ENCODE measurements around the gene HNRNPL. TPM values are rescaled to one million over a fixed set of nuclear protein-coding genes. Genes with fewer than 3 reads are reported as not detected.
A peak's percentile ranks its signal among the peaks of the same experiment; 100 is the strongest.

HNRNPL gene
- total and polyA plus RNA-seq, 9 of the 15 experiments (the other 6 are each of a cell fraction or from before 2014, with no cell fraction given), result 39.5 to 610 (median 299) TPM

DNA sequence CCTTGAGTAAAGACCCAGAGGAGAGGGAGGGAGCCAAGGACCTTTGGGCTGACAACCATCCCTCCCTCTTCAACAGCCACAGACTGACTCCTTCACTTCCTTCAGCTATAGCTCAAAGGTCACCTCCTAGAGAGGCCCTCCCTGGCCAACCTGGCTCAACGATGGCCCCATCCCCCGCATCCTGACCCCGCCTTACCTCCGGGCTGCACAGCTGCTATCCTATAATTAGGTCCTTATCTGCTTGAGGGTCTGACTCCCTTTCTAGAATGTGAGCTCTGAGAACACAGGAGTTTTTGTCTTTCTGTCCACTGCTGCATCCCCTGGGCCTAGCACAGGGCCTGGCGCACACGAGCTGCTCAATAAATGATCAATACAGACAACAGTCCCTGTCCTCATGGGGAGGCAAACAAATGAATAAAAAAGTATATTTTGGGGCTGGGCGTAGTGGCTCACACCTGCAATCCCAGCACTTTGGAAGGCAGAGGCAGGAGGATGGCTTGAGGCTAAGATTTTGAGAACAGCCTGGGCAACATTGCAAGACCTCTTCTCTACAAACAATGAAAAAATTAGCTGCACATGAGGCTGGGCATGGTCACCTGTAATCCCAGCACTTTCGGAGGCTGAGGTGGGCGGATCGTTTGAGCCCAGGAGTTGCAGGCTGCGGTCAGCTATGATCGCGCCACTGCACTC, 30.4 kb downstream of the HNRNPL start (continued):
- TF ChIP-seq FOXA3 (CRISPR knock-in tag; conservative IDR thresholded peaks at IDR 0.05 in 1 of 2, IDR thresholded peaks at IDR 0.05 in 1 of 2) (no peak), TEAD2 (tag; IDR thresholded peaks at IDR 0.05) (no peak), CGGBP1 (CRISPR knock-in tag; IDR thresholded peaks at IDR 0.05) (no peak), SAFB (IDR thresholded peaks at IDR 0.05; ENCODE audit: borderline replicate concordance, low read depth, low read length) (no peak), MEF2A (IDR thresholded peaks at IDR 0.05; ENCODE audit: control insufficient read depth, low read depth, low read length) (peak; percentile 98), ARID2 (IDR thresholded peaks at IDR 0.05) (no peak), ZNF165 (CRISPR knock-in tag; IDR thresholded peaks at IDR 0.05; ENCODE audit: borderline replicate concordance) (no peak), KLF1 (tag; IDR thresholded peaks at IDR 0.05) (no peak), KAT2B (IDR thresholded peaks at IDR 0.05; ENCODE audit: low read depth, low read length) (no peak), NONO (IDR thresholded peaks at IDR 0.05; ENCODE audit: low read depth in 2 of 2, low read length in 1 of 2) (no peak), TEAD1 (CRISPR knock-in tag; IDR thresholded peaks at IDR 0.05) (no peak), SP2 (IDR thresholded peaks at IDR 0.05; ENCODE audit: extremely low read depth, low read depth, low read length, poor library complexity, severe bottlenecking) (no peak), ZNF445 (CRISPR knock-in tag; IDR thresholded peaks at IDR 0.05; ENCODE audit: low read depth) (no peak), SMAD3 (CRISPR knock-in tag; conservative IDR thresholded peaks at IDR 0.05) (no peak), HOXB6 (CRISPR knock-in tag; IDR thresholded peaks at IDR 0.05; ENCODE audit: borderline replicate concordance) (no peak), TAL1 (IDR thresholded peaks at IDR 0.05) (peak; percentile 59), NR3C1 (CRISPR knock-in tag; IDR thresholded peaks at IDR 0.05) (no peak), CEBPB (tag; IDR thresholded peaks at IDR 0.05) (no peak), SNIP1 (IDR thresholded peaks at IDR 0.05; ENCODE audit: low read depth) (no peak), CBX2 (IDR thresholded peaks at IDR 0.05; ENCODE audit: insufficient read depth, low read length, poor library complexity, severe bottlenecking) (no peak)
- TF ChIP-seq, protein P1, sequence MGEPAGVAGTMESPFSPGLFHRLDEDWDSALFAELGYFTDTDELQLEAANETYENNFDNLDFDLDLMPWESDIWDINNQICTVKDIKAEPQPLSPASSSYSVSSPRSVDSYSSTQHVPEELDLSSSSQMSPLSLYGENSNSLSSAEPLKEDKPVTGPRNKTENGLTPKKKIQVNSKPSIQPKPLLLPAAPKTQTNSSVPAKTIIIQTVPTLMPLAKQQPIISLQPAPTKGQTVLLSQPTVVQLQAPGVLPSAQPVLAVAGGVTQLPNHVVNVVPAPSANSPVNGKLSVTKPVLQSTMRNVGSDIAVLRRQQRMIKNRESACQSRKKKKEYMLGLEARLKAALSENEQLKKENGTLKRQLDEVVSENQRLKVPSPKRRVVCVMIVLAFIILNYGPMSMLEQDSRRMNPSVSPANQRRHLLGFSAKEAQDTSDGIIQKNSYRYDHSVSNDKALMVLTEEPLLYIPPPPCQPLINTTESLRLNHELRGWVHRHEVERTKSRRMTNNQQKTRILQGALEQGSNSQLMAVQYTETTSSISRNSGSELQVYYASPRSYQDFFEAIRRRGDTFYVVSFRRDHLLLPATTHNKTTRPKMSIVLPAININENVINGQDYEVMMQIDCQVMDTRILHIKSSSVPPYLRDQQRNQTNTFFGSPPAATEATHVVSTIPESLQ (CRISPR knock-in tag; IDR thresholded peaks at IDR 0.05), result no peak
- TF ChIP-seq, protein P2, sequence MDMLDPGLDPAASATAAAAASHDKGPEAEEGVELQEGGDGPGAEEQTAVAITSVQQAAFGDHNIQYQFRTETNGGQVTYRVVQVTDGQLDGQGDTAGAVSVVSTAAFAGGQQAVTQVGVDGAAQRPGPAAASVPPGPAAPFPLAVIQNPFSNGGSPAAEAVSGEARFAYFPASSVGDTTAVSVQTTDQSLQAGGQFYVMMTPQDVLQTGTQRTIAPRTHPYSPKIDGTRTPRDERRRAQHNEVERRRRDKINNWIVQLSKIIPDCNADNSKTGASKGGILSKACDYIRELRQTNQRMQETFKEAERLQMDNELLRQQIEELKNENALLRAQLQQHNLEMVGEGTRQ (CRISPR knock-in tag; IDR thresholded peaks at IDR 0.05), result no peak
- TF ChIP-seq, protein P3, sequence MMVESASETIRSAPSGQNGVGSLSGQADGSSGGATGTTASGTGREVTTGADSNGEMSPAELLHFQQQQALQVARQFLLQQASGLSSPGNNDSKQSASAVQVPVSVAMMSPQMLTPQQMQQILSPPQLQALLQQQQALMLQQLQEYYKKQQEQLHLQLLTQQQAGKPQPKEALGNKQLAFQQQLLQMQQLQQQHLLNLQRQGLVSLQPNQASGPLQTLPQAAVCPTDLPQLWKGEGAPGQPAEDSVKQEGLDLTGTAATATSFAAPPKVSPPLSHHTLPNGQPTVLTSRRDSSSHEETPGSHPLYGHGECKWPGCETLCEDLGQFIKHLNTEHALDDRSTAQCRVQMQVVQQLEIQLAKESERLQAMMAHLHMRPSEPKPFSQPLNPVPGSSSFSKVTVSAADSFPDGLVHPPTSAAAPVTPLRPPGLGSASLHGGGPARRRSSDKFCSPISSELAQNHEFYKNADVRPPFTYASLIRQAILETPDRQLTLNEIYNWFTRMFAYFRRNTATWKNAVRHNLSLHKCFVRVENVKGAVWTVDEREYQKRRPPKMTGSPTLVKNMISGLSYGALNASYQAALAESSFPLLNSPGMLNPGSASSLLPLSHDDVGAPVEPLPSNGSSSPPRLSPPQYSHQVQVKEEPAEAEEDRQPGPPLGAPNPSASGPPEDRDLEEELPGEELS (CRISPR knock-in tag; IDR thresholded peaks at IDR 0.05; ENCODE audit: borderline replicate concordance), result no peak
